Stimulated activated CD4-positive, alpha-beta T cell treated with anti-CD3 and anti-CD28 coated beads, Interleukin-2, amount 100 ng/mL, for 4 hours (primary cell): Measurements from ENCODE around the gene SFI1.
"Not testable (repeated sequence)": the region's sequence is repeated elsewhere in the genome, so short reads cannot be mapped to it uniquely, and the experiment has no call there.

Experiments used
- DNase-seq: peaks from one replicate; pipeline ENCODE4 v3.0.0-alpha.2; 2020; ENCODE audit warnings: low read depth

SFI1 gene

GRCh38 chr22:31496007-31496734 lies at the start of gene SFI1:
SFI1 (plus strand) TSS chr22:31496536; CDS start chr22:31508285, 11,749 bp downstream.
- peak; percentile 93 for DNase-seq

- no peak for DNase-seq
These were observed 49.6 kb upstream of the SFI1 start for GRCh38 chr22:31446767-31447166.

GRCh38 chr22:31447337-31447736 lies 49.0 kb upstream of the SFI1 start:
- DNase-seq = no peak

- no peak for DNase-seq
These were observed 48.0 kb upstream of the SFI1 start for GRCh38 chr22:31448382-31448781.

- no peak for DNase-seq
These were observed 46.8 kb upstream of the SFI1 start for GRCh38 chr22:31449506-31449905.

- DNase-seq = no peak
These were observed 44.4 kb upstream of the SFI1 start for GRCh38 chr22:31451709-31452571.

GRCh38 chr22:31461699-31462098 lies 34.6 kb upstream of the SFI1 start:
- no peak for DNase-seq

GRCh38 chr22:31465307-31465706 lies 31.0 kb upstream of the SFI1 start:
- DNase-seq = no peak

GRCh38 chr22:31474743-31475142 lies 21.6 kb upstream of the SFI1 start:
- DNase-seq = no peak

- DNase-seq = no peak
These were observed 20.5 kb upstream of the SFI1 start for GRCh38 chr22:31475800-31476199.

- no peak for DNase-seq
These were observed 19.0 kb upstream of the SFI1 start for GRCh38 chr22:31477329-31477728.

- no peak for DNase-seq
These were observed 15.2 kb upstream of the SFI1 start for GRCh38 chr22:31481129-31481528.

- not testable (repeated sequence) for DNase-seq
These were observed 13.9 kb upstream of the SFI1 start for GRCh38 chr22:31482470-31482869.

- not testable (repeated sequence) for DNase-seq
These were observed 10.0 kb upstream of the SFI1 start for GRCh38 chr22:31486369-31486768.

- DNase-seq = no peak
These were observed 9.4 kb upstream of the SFI1 start for GRCh38 chr22:31486951-31487350.

- no peak for DNase-seq
These were observed 7.9 kb upstream of the SFI1 start for GRCh38 chr22:31488346-31488883.

GRCh38 chr22:31488988-31489617 lies 7.2 kb upstream of the SFI1 start:
- no peak for DNase-seq

- peak; percentile 77 for DNase-seq
These were observed 6.5 kb upstream of the SFI1 start, which contains the start of gene EIF4ENIF1 for GRCh38 chr22:31489632-31490495. EIF4ENIF1 (minus strand) TSS chr22:31489842; CDS start chr22:31488718, 1,124 bp downstream.

- DNase-seq = peak; percentile 22
These were observed 5.8 kb upstream of the SFI1 start for GRCh38 chr22:31490496-31490925.

- no peak for DNase-seq
These were observed 4.9 kb upstream of the SFI1 start for GRCh38 chr22:31491218-31491962.

- DNase-seq = no peak
These were observed 4.2 kb upstream of the SFI1 start for GRCh38 chr22:31492151-31492550.
